K562 (cell line): Measurements from ENCODE around the gene ZGLP1. TPM values are rescaled to one million over a fixed set of nuclear protein-coding genes. Genes with fewer than 3 reads are reported as not detected.

Experiments used
- ARID1B ChIP-seq: fragments of 450-650 bp; IDR thresholded peaks from 2 replicates; pipeline ENCODE4 v1.6.1; 2016; ENCODE audit warnings: antibody characterized with exemption, mild to moderate bottlenecking, inconsistent platforms
- CHD2 ChIP-seq: IDR thresholded peaks from 2 replicates; pipeline ENCODE4 v1.6.1; 2011; ENCODE audit warnings: low read depth, low read length
- GTF2F1 ChIP-seq: IDR thresholded peaks from 2 replicates; pipeline ENCODE4 v1.6.1; 2011; ENCODE audit warnings: low read depth, low read length, improper control_type of control experiment
- KAT7 ChIP-seq: sonication (generic); formaldehyde crosslinking; IDR thresholded peaks from 2 replicates; pipeline ENCODE4 v1.8.0; 2022; ENCODE audit warnings: missing genetic modification reagents, mild to moderate bottlenecking, borderline replicate concordance
- MBD2 ChIP-seq: sonication (generic); IDR thresholded peaks from 2 replicates; pipeline ENCODE4 v1.6.1; 2016; ENCODE audit warnings: low read depth, borderline replicate concordance
- MCM2 ChIP-seq: fragments of 450-650 bp; IDR thresholded peaks from 2 replicates; pipeline ENCODE4 v1.6.1; 2017; ENCODE audit warnings: low read depth, mild to moderate bottlenecking
- MXI1 ChIP-seq: IDR thresholded peaks from 2 replicates; pipeline ENCODE4 v1.6.1; 2011; ENCODE audit warnings: low read depth, mild to moderate bottlenecking, improper control_type of control experiment, low read length
- NONO ChIP-seq, 2 experiments: fragments of 200-400 bp in 1 of 2; fragments of 450-650 bp in 1 of 2; formaldehyde crosslinking in 1 of 2; IDR thresholded peaks; 2 replicates each; pipeline ENCODE4 v1.6.1; 2017; ENCODE audit warnings: low read depth in 2 of 2, mild to moderate bottlenecking in 2 of 2, moderate library complexity in 2 of 2, low read length in 1 of 2
- RUNX1 ChIP-seq: sonication (generic); IDR thresholded peaks from 2 replicates; pipeline ENCODE4 v1.6.1; 2016; ENCODE audit warnings: antibody characterized with exemption, low read depth
- SNRNP70 ChIP-seq: fragments of 200-400 bp; formaldehyde crosslinking; optimal IDR thresholded peaks from 2 replicates; pipeline ENCODE3; 2017; ENCODE audit warnings: low read depth, low read length
- TBL1XR1 ChIP-seq, 2 experiments: IDR thresholded peaks; 2 replicates each; pipeline ENCODE4 v1.6.1; 2012; ENCODE audit warnings: improper control_type of control experiment in 2 of 2, low read length in 2 of 2, mild to moderate bottlenecking in 1 of 2
- TRIM24 ChIP-seq, 2 experiments: fragments of 450-650 bp; IDR thresholded peaks; 2 replicates each; pipeline ENCODE4 v1.6.1; 2016
- ZNF263 ChIP-seq: sonication (generic); formaldehyde crosslinking; IDR thresholded peaks from 2 replicates; pipeline ENCODE4 v1.8.0; 2022; ENCODE audit warnings: mild to moderate bottlenecking, missing genetic modification reagents, borderline replicate concordance
- ZNF551 ChIP-seq: fragments of 250-450 bp; sonication (Bioruptor Pico); IDR thresholded peaks from 2 replicates; pipeline ENCODE4 v1.5.0; 2021; ENCODE audit warnings: mild to moderate bottlenecking, moderate library complexity
- polyA plus RNA-seq, 8 experiments: library from polyadenylated mRNA; depleted of rRNA in 4 of 8; stranded (reverse) in 5 of 8; unstranded in 3 of 8; fragments of >200 nt; fragmentation: Nextera tagmentation in 2 of 8; fragmentation: Illumina TruSeq in 1 of 8; extraction: Ambion mirVana in 2 of 8; extraction: Trizol in 1 of 8; gene quantifications; 2 replicates each; pipeline versions ENCODE4 v1.2.1 to v1.2.3, GENCODE V29; 2011 to 2014; ENCODE audit warnings: inconsistent platforms in 1 of 8, missing spikeins in 1 of 8
- total RNA-seq, 7 experiments: library from RNA; depleted of rRNA in 6 of 7; stranded (reverse); fragments of >200 nt in 6 of 7; fragmentation: Illumina TruSeq in 2 of 7; extraction: Trizol in 2 of 7; gene quantifications; 2 replicates each; pipeline versions ENCODE4 v1.2.1 to v1.2.3, GENCODE V29; 2011 to 2021; ENCODE audit warnings: low replicate concordance in 1 of 7
- TF ChIP-seq, protein P1 (sequence below): fragments of 450-650 bp; IDR thresholded peaks from 2 replicates; pipeline ENCODE4 v1.6.1; 2016; ENCODE audit warnings: antibody characterized with exemption
- TF ChIP-seq, protein P2 (sequence below): fragments of 450-650 bp; IDR thresholded peaks from 2 replicates; pipeline ENCODE4 v1.6.1; 2018; ENCODE audit warnings: mild to moderate bottlenecking, low read depth; ENCODE audit not compliant: partially characterized antibody
- TF ChIP-seq, protein P3 (sequence below): fragments of 200-400 bp; formaldehyde crosslinking; IDR thresholded peaks from 2 replicates; pipeline ENCODE4 v1.6.1; 2017; ENCODE audit warnings: mild to moderate bottlenecking, low read depth, low read length, moderate library complexity
- TF ChIP-seq, protein P4 (sequence below): fragments of 450-650 bp; formaldehyde crosslinking; IDR thresholded peaks from 2 replicates; pipeline ENCODE4 v1.4.0; 2022; ENCODE audit warnings: mild to moderate bottlenecking, moderate library complexity
- TF ChIP-seq, protein P5 (sequence below): IDR thresholded peaks from 2 replicates; pipeline ENCODE4 v1.6.1; 2011; ENCODE audit warnings: borderline replicate concordance, low read depth, mild to moderate bottlenecking, moderate library complexity, low read length; ENCODE audit not compliant: insufficient read depth, poor library complexity, severe bottlenecking

The ZGLP1 gene
- total and polyA plus RNA-seq, 9 of the 15 experiments (the other 6 are each of a cell fraction or from before 2014, with no cell fraction given) = 0.24 to 4.5 (median 2.2) TPM

DNA sequence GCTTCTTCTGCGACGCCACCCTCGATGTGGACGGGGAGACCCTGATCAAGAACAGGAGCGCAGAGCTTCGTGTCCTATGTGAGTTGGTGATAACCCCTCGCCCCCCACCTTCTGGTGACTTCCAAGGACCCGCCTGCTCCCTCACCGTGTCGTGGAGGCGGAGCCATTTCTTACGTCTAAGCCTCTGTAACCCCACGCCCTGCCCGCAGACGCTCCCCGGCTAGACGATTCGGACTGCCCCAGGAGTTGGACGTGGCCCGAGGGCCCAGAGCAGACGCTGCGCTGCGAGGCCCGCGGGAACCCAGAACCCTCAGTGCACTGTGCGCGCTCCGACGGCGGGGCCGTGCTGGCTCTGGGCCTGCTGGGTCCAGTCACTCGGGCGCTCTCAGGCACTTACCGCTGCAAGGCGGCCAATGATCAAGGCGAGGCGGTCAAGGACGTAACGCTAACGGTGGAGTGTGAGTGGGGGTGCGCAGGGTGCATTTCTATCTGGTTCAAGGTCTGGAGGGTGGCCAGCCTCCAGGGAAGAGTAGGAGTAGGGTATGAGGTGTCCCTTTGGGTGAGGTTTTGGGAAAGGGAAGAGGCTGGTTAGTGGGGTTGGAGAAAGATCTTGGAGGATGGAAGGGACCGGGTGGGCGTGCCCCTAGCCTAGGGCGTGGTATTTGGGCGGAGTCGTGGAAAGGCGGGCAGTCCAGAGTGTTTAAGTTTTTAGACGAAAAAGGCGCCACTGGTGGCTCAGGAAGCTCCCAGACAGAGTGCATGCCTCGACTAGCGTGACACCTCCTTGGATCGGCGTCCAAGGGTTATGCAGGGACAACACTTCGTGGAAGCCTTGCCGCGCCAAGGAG lies 16.6 kb downstream of the ZGLP1 start (continued):
- TF ChIP-seq, protein P1, sequence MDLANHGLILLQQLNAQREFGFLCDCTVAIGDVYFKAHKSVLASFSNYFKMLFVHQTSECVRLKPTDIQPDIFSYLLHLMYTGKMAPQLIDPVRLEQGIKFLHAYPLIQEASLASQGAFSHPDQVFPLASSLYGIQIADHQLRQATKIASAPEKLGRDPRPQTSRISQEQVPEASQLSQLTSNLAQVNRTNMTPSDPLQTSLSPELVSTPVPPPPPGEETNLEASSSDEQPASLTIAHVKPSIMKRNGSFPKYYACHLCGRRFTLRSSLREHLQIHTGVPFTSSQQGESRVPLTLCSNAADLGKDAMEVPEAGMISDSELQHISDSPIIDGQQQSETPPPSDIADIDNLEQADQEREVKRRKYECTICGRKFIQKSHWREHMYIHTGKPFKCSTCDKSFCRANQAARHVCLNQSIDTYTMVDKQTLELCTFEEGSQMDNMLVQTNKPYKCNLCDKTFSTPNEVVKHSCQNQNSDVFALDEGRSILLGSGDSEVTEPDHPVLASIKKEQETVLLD = no peak
- TF ChIP-seq MXI1 (no peak), SNRNP70 (no peak), RUNX1 (no peak), TRIM24 (IDR thresholded peaks at IDR 0.05) (peak; percentile 15 to 28; a peak in 2 of 4 replicates), CHD2 (peak; percentile 9; the same call in 1 of the 2 replicates), ARID1B (no peak), NONO (IDR thresholded peaks at IDR 0.05; ENCODE audit: low read depth in 2 of 2, low read length in 1 of 2) (peak in 1 of 2 experiments; percentile 76; a peak in 1 of 4 replicates), GTF2F1 (no peak), MCM2 (no peak), TBL1XR1 (IDR thresholded peaks at IDR 0.05; ENCODE audit: low read length in 2 of 2) (no peak), ZNF551 (no peak), MBD2 (no peak; the same call in 1 of the 2 replicates), KAT7 (CRISPR knock-in tag) (0 out of 2 replicates have a peak, but pooled peaks have one; percentile 49), ZNF263 (CRISPR knock-in tag) (no peak)
- TF ChIP-seq, protein P2, sequence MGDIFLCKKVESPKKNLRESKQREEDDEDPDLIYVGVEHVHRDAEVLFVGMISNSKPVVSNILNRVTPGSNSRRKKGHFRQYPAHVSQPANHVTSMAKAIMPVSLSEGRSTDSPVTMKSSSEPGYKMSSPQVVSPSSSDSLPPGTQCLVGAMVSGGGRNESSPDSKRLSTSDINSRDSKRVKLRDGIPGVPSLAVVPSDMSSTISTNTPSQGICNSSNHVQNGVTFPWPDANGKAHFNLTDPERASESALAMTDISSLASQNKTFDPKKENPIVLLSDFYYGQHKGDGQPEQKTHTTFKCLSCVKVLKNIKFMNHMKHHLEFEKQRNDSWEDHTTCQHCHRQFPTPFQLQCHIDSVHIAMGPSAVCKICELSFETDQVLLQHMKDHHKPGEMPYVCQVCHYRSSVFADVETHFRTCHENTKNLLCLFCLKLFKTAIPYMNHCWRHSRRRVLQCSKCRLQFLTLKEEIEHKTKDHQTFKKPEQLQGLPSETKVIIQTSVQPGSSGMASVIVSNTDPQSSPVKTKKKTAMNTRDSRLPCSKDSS = no peak
- TF ChIP-seq, protein P3, sequence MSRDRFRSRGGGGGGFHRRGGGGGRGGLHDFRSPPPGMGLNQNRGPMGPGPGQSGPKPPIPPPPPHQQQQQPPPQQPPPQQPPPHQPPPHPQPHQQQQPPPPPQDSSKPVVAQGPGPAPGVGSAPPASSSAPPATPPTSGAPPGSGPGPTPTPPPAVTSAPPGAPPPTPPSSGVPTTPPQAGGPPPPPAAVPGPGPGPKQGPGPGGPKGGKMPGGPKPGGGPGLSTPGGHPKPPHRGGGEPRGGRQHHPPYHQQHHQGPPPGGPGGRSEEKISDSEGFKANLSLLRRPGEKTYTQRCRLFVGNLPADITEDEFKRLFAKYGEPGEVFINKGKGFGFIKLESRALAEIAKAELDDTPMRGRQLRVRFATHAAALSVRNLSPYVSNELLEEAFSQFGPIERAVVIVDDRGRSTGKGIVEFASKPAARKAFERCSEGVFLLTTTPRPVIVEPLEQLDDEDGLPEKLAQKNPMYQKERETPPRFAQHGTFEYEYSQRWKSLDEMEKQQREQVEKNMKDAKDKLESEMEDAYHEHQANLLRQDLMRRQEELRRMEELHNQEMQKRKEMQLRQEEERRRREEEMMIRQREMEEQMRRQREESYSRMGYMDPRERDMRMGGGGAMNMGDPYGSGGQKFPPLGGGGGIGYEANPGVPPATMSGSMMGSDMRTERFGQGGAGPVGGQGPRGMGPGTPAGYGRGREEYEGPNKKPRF = no peak
- TF ChIP-seq, protein P4, sequence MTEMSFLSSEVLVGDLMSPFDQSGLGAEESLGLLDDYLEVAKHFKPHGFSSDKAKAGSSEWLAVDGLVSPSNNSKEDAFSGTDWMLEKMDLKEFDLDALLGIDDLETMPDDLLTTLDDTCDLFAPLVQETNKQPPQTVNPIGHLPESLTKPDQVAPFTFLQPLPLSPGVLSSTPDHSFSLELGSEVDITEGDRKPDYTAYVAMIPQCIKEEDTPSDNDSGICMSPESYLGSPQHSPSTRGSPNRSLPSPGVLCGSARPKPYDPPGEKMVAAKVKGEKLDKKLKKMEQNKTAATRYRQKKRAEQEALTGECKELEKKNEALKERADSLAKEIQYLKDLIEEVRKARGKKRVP (CRISPR knock-in tag) = no peak
- TF ChIP-seq, protein P5, sequence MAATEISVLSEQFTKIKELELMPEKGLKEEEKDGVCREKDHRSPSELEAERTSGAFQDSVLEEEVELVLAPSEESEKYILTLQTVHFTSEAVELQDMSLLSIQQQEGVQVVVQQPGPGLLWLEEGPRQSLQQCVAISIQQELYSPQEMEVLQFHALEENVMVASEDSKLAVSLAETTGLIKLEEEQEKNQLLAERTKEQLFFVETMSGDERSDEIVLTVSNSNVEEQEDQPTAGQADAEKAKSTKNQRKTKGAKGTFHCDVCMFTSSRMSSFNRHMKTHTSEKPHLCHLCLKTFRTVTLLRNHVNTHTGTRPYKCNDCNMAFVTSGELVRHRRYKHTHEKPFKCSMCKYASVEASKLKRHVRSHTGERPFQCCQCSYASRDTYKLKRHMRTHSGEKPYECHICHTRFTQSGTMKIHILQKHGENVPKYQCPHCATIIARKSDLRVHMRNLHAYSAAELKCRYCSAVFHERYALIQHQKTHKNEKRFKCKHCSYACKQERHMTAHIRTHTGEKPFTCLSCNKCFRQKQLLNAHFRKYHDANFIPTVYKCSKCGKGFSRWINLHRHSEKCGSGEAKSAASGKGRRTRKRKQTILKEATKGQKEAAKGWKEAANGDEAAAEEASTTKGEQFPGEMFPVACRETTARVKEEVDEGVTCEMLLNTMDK = no peak
